AG04450 (cell line): ENCODE data around the gene PDIA2. TPM values are rescaled to one million over a fixed set of nuclear protein-coding genes. Genes with fewer than 3 reads are reported as not detected.

ENCODE experiments used
- CTCF ChIA-PET: fragments of 300-600, 350-600 bp; formaldehyde crosslinking; extraction: SDS; loops from one replicate; lab custom pipeline; 2022; ENCODE audit warnings: antibody characterized with exemption, inconsistent platforms; lab: Charles Lee
- POLR2A ChIA-PET: fragments of 350-600 bp; formaldehyde crosslinking; extraction: SDS; loops from one replicate; lab custom pipeline; 2021; ENCODE audit warnings: antibody characterized with exemption, inconsistent platforms; lab: Yijun Ruan, JAX
- DNase-seq: peaks from one replicate; pipeline ENCODE4 v3.0.0-alpha.2; 2011; ENCODE audit warnings: low read depth, low spot score
- H3K27ac ChIP-seq: one replicate; pipeline ENCODE4 v1.5.1; 2012; ENCODE audit warnings: low read depth, low read length, control low read depth
- H3K27me3 ChIP-seq: one replicate; pipeline ENCODE4 v1.6.0; 2012; ENCODE audit warnings: low read length; ENCODE audit not compliant: control insufficient read depth, insufficient read depth
- H3K4me3 ChIP-seq: 2 replicates; pipeline ENCODE4 v1.5.1; 2011; ENCODE audit warnings: mild to moderate bottlenecking, low read depth, low read length, control low read depth
- H3K9me3 ChIP-seq: 2 replicates; pipeline ENCODE4 v1.5.1; 2012; ENCODE audit warnings: low read length; ENCODE audit not compliant: control insufficient read depth, insufficient read depth
- polyA plus RNA-seq: library from polyadenylated mRNA; depleted of rRNA; stranded (reverse); fragments of >200 nt; gene quantifications from 2 replicates; pipeline ENCODE4 v1.2.3, GENCODE V29; 2011
- TF ChIP-seq, protein P1 (sequence below): IDR thresholded peaks from 2 replicates; pipeline ENCODE4 v1.5.1; 2011; ENCODE audit warnings: low read depth, low read length, control low read depth, inconsistent platforms

Gene PDIA2
- polyA plus RNA-seq, 1 experiment: 0.45 TPM

DNA sequence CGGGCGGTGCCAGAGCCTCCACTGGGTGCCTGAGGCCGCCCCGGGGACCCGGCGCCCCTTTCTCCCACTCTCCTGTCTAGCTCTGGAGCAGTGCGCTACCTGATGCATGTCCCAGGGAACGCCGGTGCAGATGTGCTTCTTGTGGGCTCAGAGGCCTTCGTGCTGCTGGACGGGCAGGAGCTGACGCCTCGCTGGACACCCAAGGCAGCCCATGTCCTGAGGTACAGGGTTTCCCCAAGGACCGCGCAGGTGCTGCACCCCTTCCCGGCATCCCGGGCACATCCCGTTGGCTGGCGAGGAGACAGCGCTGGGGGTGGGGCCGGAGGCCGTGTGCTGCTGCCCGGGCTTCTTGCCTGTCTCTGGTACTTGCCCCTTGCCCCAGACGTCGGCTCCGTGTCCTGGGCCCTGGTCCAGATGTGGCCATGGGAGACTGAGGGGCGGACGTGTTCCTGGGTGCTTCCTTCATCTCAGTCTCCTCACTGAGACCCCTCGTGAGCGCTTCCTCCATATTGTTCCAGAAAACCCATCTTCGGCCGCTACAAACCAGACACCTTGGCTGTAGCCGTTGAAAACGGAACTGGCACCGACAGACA is 19.7 kb upstream of the PDIA2 start:
- H3K9me3 ChIP-seq: no peaks in the 10 kb centered on the region; the same call in 1 of the 2 replicates
- no peaks in the 10 kb centered on the region for H3K27me3 ChIP-seq
- TF ChIP-seq, protein P1, sequence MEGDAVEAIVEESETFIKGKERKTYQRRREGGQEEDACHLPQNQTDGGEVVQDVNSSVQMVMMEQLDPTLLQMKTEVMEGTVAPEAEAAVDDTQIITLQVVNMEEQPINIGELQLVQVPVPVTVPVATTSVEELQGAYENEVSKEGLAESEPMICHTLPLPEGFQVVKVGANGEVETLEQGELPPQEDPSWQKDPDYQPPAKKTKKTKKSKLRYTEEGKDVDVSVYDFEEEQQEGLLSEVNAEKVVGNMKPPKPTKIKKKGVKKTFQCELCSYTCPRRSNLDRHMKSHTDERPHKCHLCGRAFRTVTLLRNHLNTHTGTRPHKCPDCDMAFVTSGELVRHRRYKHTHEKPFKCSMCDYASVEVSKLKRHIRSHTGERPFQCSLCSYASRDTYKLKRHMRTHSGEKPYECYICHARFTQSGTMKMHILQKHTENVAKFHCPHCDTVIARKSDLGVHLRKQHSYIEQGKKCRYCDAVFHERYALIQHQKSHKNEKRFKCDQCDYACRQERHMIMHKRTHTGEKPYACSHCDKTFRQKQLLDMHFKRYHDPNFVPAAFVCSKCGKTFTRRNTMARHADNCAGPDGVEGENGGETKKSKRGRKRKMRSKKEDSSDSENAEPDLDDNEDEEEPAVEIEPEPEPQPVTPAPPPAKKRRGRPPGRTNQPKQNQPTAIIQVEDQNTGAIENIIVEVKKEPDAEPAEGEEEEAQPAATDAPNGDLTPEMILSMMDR: no peak
- H3K27ac ChIP-seq: no peak overlapping the region
- CTCF ChIA-PET: no interaction called here
- POLR2A ChIA-PET: interaction anchor here (0.7 kb wide), 1 partner anchor 1027 kb away, joined by 8 read pairs; no protein-coding TSS in a partner anchor
- H3K4me3 ChIP-seq: no peak overlapping the region
- no peak for DNase-seq

DNA sequence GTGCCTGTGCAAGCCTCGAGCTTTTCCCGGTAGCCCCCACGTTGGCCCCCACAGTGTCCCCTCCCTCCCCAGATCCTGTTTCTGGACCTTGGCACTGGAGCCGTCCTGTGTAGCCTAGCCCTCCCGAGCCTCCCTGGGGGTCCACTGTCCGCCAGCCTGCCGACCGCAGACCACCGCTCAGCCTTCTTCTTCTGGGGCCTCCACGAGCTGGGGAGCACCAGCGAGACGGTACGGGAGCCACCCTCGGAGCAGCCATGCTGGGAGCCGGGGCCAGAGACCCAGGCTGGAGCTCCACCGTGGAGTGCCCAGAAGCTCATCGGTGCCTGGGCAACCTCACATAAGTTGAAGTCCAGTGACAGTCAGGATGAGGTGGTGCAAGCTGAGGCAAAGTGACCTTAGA is 19.0 kb upstream of the PDIA2 start:
- no peaks in the 10 kb centered on the region; the same call in 1 of the 2 replicates for H3K9me3 ChIP-seq
- ChIA-PET CTCF (no interaction called here), POLR2A (no interaction called here)
- no peak overlapping the region for H3K27ac ChIP-seq
- TF ChIP-seq, protein P1: no peak
- DNase-seq: no peak
- no peak overlapping the region for H3K4me3 ChIP-seq
- H3K27me3 ChIP-seq: no peaks in the 10 kb centered on the region

DNA sequence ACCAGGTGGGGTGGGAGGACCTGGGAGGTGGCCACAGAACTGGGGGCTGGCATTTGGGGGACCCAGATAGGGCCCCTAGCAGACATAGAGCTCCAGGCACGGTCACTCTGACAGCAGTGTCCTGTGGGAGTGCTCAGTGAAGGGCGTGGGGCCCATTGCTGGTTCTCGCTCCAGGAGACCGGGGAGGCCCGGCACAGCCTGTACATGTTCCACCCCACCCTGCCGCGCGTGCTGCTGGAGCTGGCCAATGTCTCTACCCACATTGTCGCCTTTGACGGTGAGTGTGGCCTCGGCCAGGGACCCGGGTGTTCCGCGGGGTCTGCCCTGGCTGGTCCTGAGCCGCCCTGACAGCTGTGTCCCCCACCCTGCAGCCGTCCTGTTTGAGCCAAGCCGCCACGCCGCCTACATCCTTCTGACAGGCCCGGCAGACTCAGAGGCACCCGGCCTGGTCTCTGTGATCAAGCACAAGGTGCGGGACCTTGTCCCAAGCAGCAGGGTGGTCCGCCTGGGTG is 18.5 kb upstream of the PDIA2 start:
- TF ChIP-seq, protein P1: no peak
- ChIA-PET POLR2A (no interaction called here), CTCF (no interaction called here)
- H3K27ac ChIP-seq: no peak overlapping the region
- no peak for DNase-seq
- H3K27me3 ChIP-seq: no peaks in the 10 kb centered on the region
- no peaks in the 10 kb centered on the region; the same call in 1 of the 2 replicates for H3K9me3 ChIP-seq
- no peak overlapping the region for H3K4me3 ChIP-seq

DNA sequence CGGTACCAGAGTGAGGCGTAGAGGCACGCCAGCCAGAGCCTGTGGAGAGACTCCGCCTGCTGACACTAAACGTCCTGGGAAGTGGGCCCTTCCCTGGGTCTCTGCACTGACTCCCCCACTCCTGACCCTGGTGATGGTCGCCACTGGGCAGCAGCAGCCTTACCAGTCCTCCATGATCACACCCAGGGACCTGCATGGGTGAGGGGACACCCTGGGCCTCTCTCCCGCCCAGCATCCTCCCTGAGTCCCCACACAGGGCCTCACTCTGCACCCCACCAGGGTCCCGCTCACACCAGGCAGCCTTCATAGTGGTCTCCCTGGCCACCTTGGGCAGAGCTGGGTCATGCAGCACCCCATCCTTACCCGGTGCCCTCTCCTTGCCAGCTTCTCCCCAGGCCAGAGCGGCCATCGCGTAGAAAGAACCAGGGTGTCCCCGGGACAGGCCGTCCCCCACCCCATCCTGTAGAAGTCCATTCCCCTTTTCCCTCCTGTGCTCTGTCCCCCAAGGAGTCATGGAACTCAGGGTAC is 17.9 kb upstream of the PDIA2 start:
- POLR2A ChIA-PET: no interaction called here
- Histone ChIP-seq H3K27me3 (no peaks in the 10 kb centered on the region), H3K27ac (no peak overlapping the region), H3K4me3 (no peak overlapping the region), H3K9me3 (no peaks in the 10 kb centered on the region; the same call in 1 of the 2 replicates)
- no peak for DNase-seq
- TF ChIP-seq, protein P1: no peak
- CTCF ChIA-PET: no interaction called here

DNA sequence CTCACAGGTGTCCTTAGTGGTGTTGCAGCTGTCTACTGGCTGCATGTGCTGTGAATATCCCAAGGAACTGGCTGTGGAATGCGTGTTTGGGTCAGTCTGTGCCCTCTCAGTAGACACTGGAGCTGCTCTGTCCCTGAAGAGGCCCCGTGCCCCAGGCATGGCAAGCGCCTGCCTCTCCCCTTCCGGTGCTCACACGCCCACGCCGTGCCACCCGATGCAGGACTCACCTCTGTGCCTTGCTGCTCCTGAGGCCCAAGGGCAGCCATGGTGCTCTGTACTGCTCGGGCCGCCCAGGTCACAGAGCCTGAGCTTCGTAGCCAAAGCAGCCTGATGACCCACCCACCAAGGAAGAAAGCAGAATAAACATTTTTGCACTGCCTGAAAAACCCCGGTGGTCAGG is 17.3 kb upstream of the PDIA2 start:
- ChIA-PET CTCF (no interaction called here), POLR2A (no interaction called here)
- Histone ChIP-seq H3K9me3 (no peaks in the 10 kb centered on the region; the same call in 1 of the 2 replicates), H3K27me3 (no peaks in the 10 kb centered on the region), H3K27ac (no peak overlapping the region), H3K4me3 (no peak overlapping the region)
- TF ChIP-seq, protein P1: no peak
- DNase-seq: no peak
